IMR-90 (cell line): ENCODE measurements around the gene ARFIP1. TPM values are rescaled to one million over a fixed set of nuclear protein-coding genes. Genes with fewer than 3 reads are reported as not detected.

Experiments used
- ATAC-seq: fragments of 200-7000 bp; cut with Tn5 transposase; 2 replicates; pipeline ENCODE4 v1.9.1; 2020; ENCODE audit warnings: low read depth, mild to moderate bottlenecking, moderate library complexity
- BruUV-seq: library from RNA; stranded (reverse); fragments of 400-500 nt; replicated peaks from 2 replicates; lab custom pipeline; 2021; lab: Mats Ljungman, UMichigan
- CTCF ChIA-PET: fragments of 300-600 bp; formaldehyde crosslinking; extraction: SDS; loops from one replicate; lab custom pipeline; 2021; ENCODE audit warnings: antibody characterized with exemption; lab: Yijun Ruan, JAX
- POLR2A ChIA-PET: fragments of 300-600 bp; sonication (Branson Sonifier 250); formaldehyde crosslinking; loops from one replicate; lab custom pipeline; 2022; ENCODE audit warnings: antibody characterized with exemption; ENCODE audit not compliant: unreplicated experiment; lab: Charles Lee
- DNase-seq: peaks from one replicate; pipeline ENCODE4 v3.0.0; 2013
- H2AFZ ChIP-seq: replicated peaks from 2 replicates; pipeline ENCODE3; 2013; ENCODE audit warnings: low read length, mild to moderate bottlenecking; ENCODE audit not compliant: poor library complexity
- H2AK5ac ChIP-seq: 2 replicates; pipeline ENCODE4 v1.6.1; 2013; ENCODE audit warnings: low read depth, low read length, inconsistent platforms
- H2AK9ac ChIP-seq: replicated peaks from 2 replicates; pipeline ENCODE3; 2013; ENCODE audit warnings: mild to moderate bottlenecking, low read depth, low read length, moderate library complexity; ENCODE audit not compliant: poor library complexity
- H2BK120ac ChIP-seq: 2 replicates; pipeline ENCODE4 v1.6.1; 2013; ENCODE audit warnings: low read depth, low read length, inconsistent platforms
- H2BK15ac ChIP-seq: 3 replicates; pipeline ENCODE4 v1.6.1; 2013; ENCODE audit warnings: low read depth, low read length, inconsistent platforms
- H2BK20ac ChIP-seq: 2 replicates; pipeline ENCODE4 v1.6.1; 2013; ENCODE audit warnings: low read depth, mild to moderate bottlenecking, inconsistent platforms, low read length, moderate library complexity
- H2BK5ac ChIP-seq: 2 replicates; pipeline ENCODE4 v1.6.1; 2013; ENCODE audit warnings: mild to moderate bottlenecking, low read depth, low read length, inconsistent platforms; ENCODE audit not compliant: poor library complexity, severe bottlenecking
- H3K14ac ChIP-seq: replicated peaks from 2 replicates; pipeline ENCODE4 v1.6.1; 2013; ENCODE audit warnings: low read depth, low read length, inconsistent platforms
- H3K18ac ChIP-seq: 2 replicates; pipeline ENCODE4 v1.6.1; 2013; ENCODE audit warnings: low read depth, low read length, control low read depth
- H3K23ac ChIP-seq: 2 replicates; pipeline ENCODE4 v1.6.1; 2013; ENCODE audit warnings: low read depth, low read length, inconsistent platforms
- H3K27ac ChIP-seq: 2 replicates; pipeline ENCODE4 v1.5.1; 2013; ENCODE audit warnings: mild to moderate bottlenecking, control low read depth, low read length; ENCODE audit not compliant: insufficient read depth
- H3K27me3 ChIP-seq: 2 replicates; pipeline ENCODE4 v1.6.1; 2013; ENCODE audit warnings: low read length; ENCODE audit not compliant: control insufficient read depth, insufficient read depth
- H3K36me3 ChIP-seq: 2 replicates; pipeline ENCODE4 v1.6.1; 2013; ENCODE audit warnings: low read length, mixed read lengths; ENCODE audit not compliant: control insufficient read depth, insufficient read depth
- H3K4ac ChIP-seq: 2 replicates; pipeline ENCODE4 v1.6.1; 2013; ENCODE audit warnings: low read depth, low read length, inconsistent platforms
- H3K4me1 ChIP-seq: 2 replicates; pipeline ENCODE4 v1.6.1; 2013; ENCODE audit warnings: low read length, mixed read lengths; ENCODE audit not compliant: control insufficient read depth, insufficient read depth
- H3K4me2 ChIP-seq: 2 replicates; pipeline ENCODE4 v1.6.1; 2013; ENCODE audit warnings: low read depth, mild to moderate bottlenecking, control low read depth, low read length, moderate library complexity
- H3K4me3 ChIP-seq: 2 replicates; pipeline ENCODE4 v1.5.1; 2013; ENCODE audit warnings: low read depth, mild to moderate bottlenecking, control low read depth, low read length, moderate library complexity; ENCODE audit not compliant: insufficient read depth
- H3K56ac ChIP-seq: 2 replicates; pipeline ENCODE4 v1.6.1; 2013; ENCODE audit warnings: low read length, inconsistent platforms; ENCODE audit not compliant: insufficient read depth; ENCODE audit errors: extremely low read depth
- H3K79me1 ChIP-seq, 2 experiments: 2 replicates each; pipeline ENCODE4 v1.6.1; 2013; ENCODE audit warnings: low read length in 2 of 2, inconsistent platforms in 1 of 2, low read depth in 1 of 2
- H3K9ac ChIP-seq: 2 replicates; pipeline ENCODE4 v1.6.1; 2013; ENCODE audit warnings: low read depth, low read length, control low read depth
- H3K9me1 ChIP-seq: 2 replicates; pipeline ENCODE4 v1.6.1; 2013; ENCODE audit warnings: low read length, inconsistent platforms; ENCODE audit not compliant: insufficient read depth
- H3K9me3 ChIP-seq: 2 replicates; pipeline ENCODE4 v1.6.1; 2013; ENCODE audit warnings: low read length; ENCODE audit not compliant: control insufficient read depth, insufficient read depth
- H4K20me1 ChIP-seq: 2 replicates; pipeline ENCODE4 v1.6.1; 2013; ENCODE audit warnings: low read length, inconsistent platforms; ENCODE audit not compliant: insufficient read depth
- H4K5ac ChIP-seq: 2 replicates; pipeline ENCODE4 v1.6.1; 2013; ENCODE audit warnings: mild to moderate bottlenecking, low read depth, low read length, control low read depth
- H4K8ac ChIP-seq, 2 experiments: 2 replicates each; pipeline ENCODE4 v1.6.1; 2013; ENCODE audit warnings: low read depth in 2 of 2, low read length in 2 of 2, control low read depth in 1 of 2, inconsistent platforms in 1 of 2
- H4K91ac ChIP-seq: 2 replicates; pipeline ENCODE4 v1.6.1; 2013; ENCODE audit warnings: low read depth, low read length, inconsistent platforms; ENCODE audit not compliant: insufficient read depth
- BHLHE40 ChIP-seq: fragments of 150-350 bp; IDR thresholded peaks from 2 replicates; pipeline ENCODE4 v1.6.1; 2016; ENCODE audit warnings: mild to moderate bottlenecking, low read depth, low read length
- CEBPB ChIP-seq: IDR thresholded peaks from 2 replicates; pipeline ENCODE4 v1.6.1; 2012; ENCODE audit warnings: low read depth, low read length, improper control_type of control experiment
- CHD1 ChIP-seq: IDR thresholded peaks from 2 replicates; pipeline ENCODE4 v1.6.1; 2012; ENCODE audit warnings: low read depth, low read length, improper control_type of control experiment
- CTCF ChIP-seq: conservative IDR thresholded peaks from 2 replicates; pipeline ENCODE4 v1.5.1; 2012; ENCODE audit warnings: mild to moderate bottlenecking, low read depth, low read length, improper control_type of control experiment
- FOS ChIP-seq: fragments of 150-350 bp; IDR thresholded peaks from 2 replicates; pipeline ENCODE4 v1.6.1; 2016; ENCODE audit warnings: low read depth, low read length
- NFE2L2 ChIP-seq: fragments of 150-350 bp; IDR thresholded peaks from 2 replicates; pipeline ENCODE4 v1.6.1; 2016; ENCODE audit warnings: low read depth, mild to moderate bottlenecking, low read length
- POLR2A ChIP-seq: IDR thresholded peaks from 2 replicates; pipeline ENCODE4 v1.6.1; 2012; ENCODE audit warnings: mild to moderate bottlenecking, low read depth, low read length
- RAD21 ChIP-seq: IDR thresholded peaks from 2 replicates; pipeline ENCODE4 v1.6.1; 2012; ENCODE audit warnings: low read length, improper control_type of control experiment
- RCOR1 ChIP-seq: IDR thresholded peaks from 2 replicates; pipeline ENCODE4 v1.6.1; 2012; ENCODE audit warnings: mild to moderate bottlenecking, low read length, improper control_type of control experiment; ENCODE audit not compliant: insufficient replicate concordance
- RFX5 ChIP-seq: IDR thresholded peaks from 2 replicates; pipeline ENCODE4 v1.8.0; 2012; ENCODE audit warnings: low read depth, mild to moderate bottlenecking, low read length, moderate library complexity
- SMC3 ChIP-seq: fragments of 150-350 bp; IDR thresholded peaks from 2 replicates; pipeline ENCODE4 v1.6.1; 2016; ENCODE audit warnings: low read depth, mild to moderate bottlenecking, antibody characterized with exemption, low read length, moderate library complexity
- USF2 ChIP-seq: fragments of 150-350 bp; IDR thresholded peaks from 2 replicates; pipeline ENCODE4 v1.6.1; 2017; ENCODE audit warnings: mild to moderate bottlenecking, antibody characterized with exemption, low read length, low read depth
- WGBS, 2 experiments: methylation state at CpG; one replicate each; pipeline versions ENCODE4 v1.1.5 to v1.1.7; 2013; ENCODE audit warnings: missing lambda C conversion rate in 2 of 2; ENCODE audit not compliant: insufficient read length in 1 of 2; ENCODE audit errors: extremely low coverage in 2 of 2; 5-methylcytosine and 5-hydroxymethylcytosine counted together
- dilution Hi-C: fragments of 300-500 bp; cut with HindIII; formaldehyde crosslinking; loops from one replicate; pipeline ENCODE4 v1.14.3; 2018; ENCODE audit warnings: low sequenced_read_pairs; ENCODE audit not compliant: unreplicated experiment
- in situ Hi-C: fragments of 300-500 bp; cut with MboI; formaldehyde crosslinking; loops from 3 replicates; pipeline ENCODE4 v1.14.3; 2019; ENCODE audit warnings: low sequenced_read_pairs, inconsistent platforms, mixed read lengths
- intact Hi-C: fragments of 100-400 bp; cut with micrococcal nuclease; formaldehyde crosslinking; loops from 2 replicates; pipeline ENCODE4 v1.10.0; 2022
- polyA plus RNA-seq, 3 experiments: library from polyadenylated mRNA; depleted of rRNA; stranded (reverse); fragments of >200 nt; gene quantifications; 2 replicates each; pipeline ENCODE4 v1.2.3, GENCODE V29; 2012; ENCODE audit warnings: low replicate concordance in 1 of 3
- total RNA-seq: library from RNA; depleted of rRNA; stranded (reverse); fragments of >200 nt; gene quantifications from 2 replicates; pipeline ENCODE4 v1.2.3, GENCODE V29; 2012

The ARFIP1 gene
- total and polyA plus RNA-seq, 2 of the 4 experiments (the other 2 are of a cell fraction) = 12.7 to 30.5 TPM

GRCh38 chr4:152957437-152958171 lies 177.8 kb downstream of the ARFIP1 start:
- no peaks in the 10 kb centered on the region for H3K79me1 ChIP-seq
- no peak overlapping the region for H3K56ac ChIP-seq
- no peak overlapping the region for H4K5ac ChIP-seq
- H4K20me1 ChIP-seq = no peaks in the 10 kb centered on the region
- H2BK15ac ChIP-seq = 0 out of 3 replicates have a peak overlapping the region, but pooled peaks have one; percentile 8
- no peaks in the 10 kb centered on the region for H3K27me3 ChIP-seq
- no peaks in the 10 kb centered on the region for H3K9me3 ChIP-seq
- ChIA-PET POLR2A (no interaction called here), CTCF (no interaction called here)
- no peak for ATAC-seq
- no peaks in the 10 kb centered on the region for H3K36me3 ChIP-seq
- H2AFZ ChIP-seq = no peak overlapping the region
- H3K4me3 ChIP-seq = no peak overlapping the region
- H2BK120ac ChIP-seq = no peak overlapping the region; the same call in 1 of the 2 replicates
- 0 out of 2 replicates have a peak overlapping the region, but pooled peaks have one; percentile 21 for H3K14ac ChIP-seq
- in situ Hi-C loops = no loop called here
- H4K8ac ChIP-seq = peak overlapping the region in 1 of 2 experiments; percentile 18; a peak in 1 of 4 replicates
- H3K23ac ChIP-seq = no peak overlapping the region
- H3K9ac ChIP-seq = no peak overlapping the region
- no peak overlapping the region for H3K18ac ChIP-seq
- no peaks in the 10 kb centered on the region; the same call in 1 of the 2 replicates for H3K9me1 ChIP-seq
- no peak for TF ChIP-seq POLR2A
- no peak for TF ChIP-seq CTCF
- TF ChIP-seq FOS = no peak
- TF ChIP-seq RFX5 = no peak
- no peak for TF ChIP-seq NFE2L2
- no peak for TF ChIP-seq SMC3
- no peak for TF ChIP-seq CHD1
- TF ChIP-seq CEBPB = no peak
- TF ChIP-seq RCOR1 = no peak
- TF ChIP-seq RAD21 = no peak
- TF ChIP-seq BHLHE40 = no peak
- no peak for TF ChIP-seq USF2
- no peak overlapping the region for H3K27ac ChIP-seq
- peaks cover 10% of the 10 kb centered on the region for H3K4me1 ChIP-seq
- DNase-seq = no peak
- H2AK5ac ChIP-seq = no peak overlapping the region
- H2BK20ac ChIP-seq = peak overlapping the region; percentile 9; the same call in 1 of the 2 replicates
- no peak overlapping the region for H3K4me2 ChIP-seq
- no TSS peak for BruUV-seq
- no peak overlapping the region for H2BK5ac ChIP-seq
- WGBS, 2 experiments = no CpG with 5 or more reads among the region's 11 CpGs
- H3K4ac ChIP-seq = peak overlapping the region; percentile 30
- no peak overlapping the region for H2AK9ac ChIP-seq
- dilution Hi-C loops = no loop called here
- intact Hi-C loops = no loop called here
- no peak overlapping the region for H4K91ac ChIP-seq
